IMR-90 (cell line): ENCODE measurements around the gene ZNF793. TPM values are rescaled to one million over a fixed set of nuclear protein-coding genes. Genes with fewer than 3 reads are reported as not detected.

ENCODE experiments used
- polyA plus RNA-seq, 3 experiments: library from polyadenylated mRNA; depleted of rRNA; stranded (reverse); fragments of >200 nt; gene quantifications; 2 replicates each; pipeline ENCODE4 v1.2.3, GENCODE V29; 2012; ENCODE audit warnings: low replicate concordance in 1 of 3
- total RNA-seq: library from RNA; depleted of rRNA; stranded (reverse); fragments of >200 nt; gene quantifications from 2 replicates; pipeline ENCODE4 v1.2.3, GENCODE V29; 2012; rRNA removed

Gene ZNF793
- total and polyA plus RNA-seq, 2 of the 4 experiments (the other 2 are of a cell fraction), result 0.50 to 0.72 TPM

Other genes with a start within 250 kb of the ZNF793 start
- gene ZNF527, start 135.8 kb upstream of the ZNF793 start, total RNA-seq, result 3.6 and 5.0 TPM in 2 replicates
- 1.5 and 1.9 TPM in 2 replicates for gene ZNF527, start 135.8 kb upstream of the ZNF793 start, polyA plus RNA-seq (2012; rRNA removed)
- 5.9 and 6.7 TPM in 2 replicates for gene ZNF569, start 39.5 kb upstream of the ZNF793 start, total RNA-seq
- 1.3 and 1.8 TPM in 2 replicates for gene ZNF569, start 39.5 kb upstream of the ZNF793 start, polyA plus RNA-seq (2012; rRNA removed)
- 8.1 and 9.3 TPM in 2 replicates for gene ZNF570, start 37.6 kb upstream of the ZNF793 start, total RNA-seq
- gene ZNF570, start 37.6 kb upstream of the ZNF793 start, polyA plus RNA-seq (2012; rRNA removed), result 1.2 and 1.5 TPM in 2 replicates
- 2.2 and 2.5 TPM in 2 replicates for gene ZNF571, start 87.9 kb downstream of the ZNF793 start, total RNA-seq
- 0.60 and 0.82 TPM in 2 replicates for gene ZNF571, start 87.9 kb downstream of the ZNF793 start, polyA plus RNA-seq (2012; rRNA removed)
- 0.28 and 0.54 TPM in 2 replicates for gene ZNF540, start 87.9 kb downstream of the ZNF793 start, total RNA-seq
- gene ZNF540, start 87.9 kb downstream of the ZNF793 start, polyA plus RNA-seq (2012; rRNA removed), result 0.03 and 0.34 TPM in 2 replicates
- gene ZFP30, start 148.5 kb downstream of the ZNF793 start, total RNA-seq, result 10.2 and 13.9 TPM in 2 replicates
- gene ZFP30, start 148.5 kb downstream of the ZNF793 start, polyA plus RNA-seq (2012; rRNA removed), result 1.7 and 2.0 TPM in 2 replicates
- gene ZNF607, start 212.8 kb downstream of the ZNF793 start, total RNA-seq, result 2.7 and 3.6 TPM in 2 replicates
- 0.76 and 1.2 TPM in 2 replicates for gene ZNF607, start 212.8 kb downstream of the ZNF793 start, polyA plus RNA-seq (2012; rRNA removed)